Putamen (tissue), 1 donor: ENCODE results near the gene CDCA3.
"Not testable (repeated sequence)": the region's sequence is repeated elsewhere in the genome, so short reads cannot be mapped to it uniquely, and the experiment has no call there.

Source experiments
- DNase-seq: peaks from one replicate; pipeline ENCODE4 v3.0.0-alpha.2; 2016; ENCODE audit warnings: low spot score

Gene CDCA3

GRCh38 chr12:6872073-6873048 lies 21.3 kb upstream of the CDCA3 start:
- peak; percentile 73 for DNase-seq

- DNase-seq = no peak
Measured at GRCh38 chr12:6871052-6871957, 20.2 kb upstream of the CDCA3 start.

GRCh38 chr12:6870304-6870703 lies 19.2 kb upstream of the CDCA3 start:
- DNase-seq = not testable (repeated sequence)

- peak; percentile 63 for DNase-seq
Measured at GRCh38 chr12:6869049-6870021, 18.2 kb upstream of the CDCA3 start.

GRCh38 chr12:6868211-6869048 lies 17.3 kb upstream of the CDCA3 start:
- peak; percentile 59 for DNase-seq

- peak; percentile 81 for DNase-seq
Measured at GRCh38 chr12:6867413-6868210, 16.5 kb upstream of the CDCA3 start, which contains the start of gene TPI1. Gene TPI1, plus strand, starts transcription at chr12:6867531. Its CDS starts 36 bp downstream, at chr12:6867567.

- no peak for DNase-seq
Measured at GRCh38 chr12:6866920-6867412, 15.9 kb upstream of the CDCA3 start.

GRCh38 chr12:6866163-6866919 lies 15.3 kb upstream of the CDCA3 start:
- DNase-seq = no peak

GRCh38 chr12:6865307-6865706 lies 14.2 kb upstream of the CDCA3 start:
- DNase-seq = not testable (repeated sequence)

GRCh38 chr12:6863586-6864321 lies 12.7 kb upstream of the CDCA3 start:
- DNase-seq = no peak

- DNase-seq = no peak
Measured at GRCh38 chr12:6863033-6863432, 11.9 kb upstream of the CDCA3 start.

GRCh38 chr12:6861391-6861790 lies 10.3 kb upstream of the CDCA3 start:
- DNase-seq = no peak

- DNase-seq = no peak
Measured at GRCh38 chr12:6860942-6861341, 9.9 kb upstream of the CDCA3 start.

- no peak for DNase-seq
Measured at GRCh38 chr12:6860116-6860515, 9.0 kb upstream of the CDCA3 start.

- no peak for DNase-seq
Measured at GRCh38 chr12:6858799-6859198, 7.7 kb upstream of the CDCA3 start.

GRCh38 chr12:6855322-6855721 lies 4.2 kb upstream of the CDCA3 start:
- DNase-seq = no peak

- no peak for DNase-seq
Measured at GRCh38 chr12:6854036-6854435, 3.0 kb upstream of the CDCA3 start.

GRCh38 chr12:6853626-6854025 lies 2.5 kb upstream of the CDCA3 start:
- DNase-seq = no peak
